GM20431 (cell line): Measurements from ENCODE around the gene RHOV.

ENCODE experiments used
- in situ Hi-C: fragments of 300-500 bp; cut with MseI, MboI; formaldehyde crosslinking; loops from one replicate; pipeline ENCODE4 v1.15.0; 2020; ENCODE audit warnings: low sequenced_read_pairs; ENCODE audit not compliant: unreplicated experiment

RHOV gene

GRCh38 chr15:40906091-40906990 is 32.3 kb upstream of the RHOV start:
- in situ Hi-C loops, result loop anchor here (10.0 kb wide), 1 partner anchor 118 kb away; no protein-coding TSS in a partner anchor

DNA sequence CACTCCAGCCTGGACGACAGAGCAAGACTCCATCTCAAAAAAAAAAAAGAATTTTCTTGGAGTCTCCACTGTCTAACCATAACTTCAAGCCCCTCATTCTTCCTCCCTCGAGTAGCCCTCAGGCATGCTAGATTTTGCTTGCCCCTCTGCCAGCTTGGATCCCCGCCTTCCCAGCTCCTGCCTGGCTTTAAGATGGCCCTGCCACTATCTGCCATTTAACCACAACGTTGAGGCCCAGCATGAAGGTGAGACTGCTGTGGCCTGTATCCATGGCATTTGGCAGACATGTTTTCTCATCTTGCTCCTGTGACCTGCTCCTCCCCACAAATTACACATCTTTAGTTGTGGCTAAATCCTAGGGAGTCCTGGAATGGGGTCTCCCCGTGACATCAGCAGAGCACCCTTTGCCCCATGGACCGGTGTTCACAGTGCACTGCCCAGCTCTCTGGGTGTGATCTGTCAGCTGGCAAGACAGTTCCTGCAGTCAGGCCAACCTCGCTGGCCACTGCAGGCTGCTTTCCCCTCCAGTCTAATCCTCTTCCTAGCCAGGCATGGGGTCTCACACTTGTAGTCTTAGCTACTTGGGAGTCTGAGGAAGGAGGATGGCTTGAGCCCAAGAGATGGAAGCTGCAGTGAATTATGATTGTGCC is 30.6 kb upstream of the RHOV start:
- in situ Hi-C loops, result loop anchor here (10.0 kb wide), 1 partner anchor 120 kb away; no protein-coding TSS in a partner anchor

GRCh38 chr15:40902605-40903561 is 28.8 kb upstream of the RHOV start:
- in situ Hi-C loops, result loop anchor here (10.0 kb wide), 1 partner anchor 122 kb away; no protein-coding TSS in a partner anchor

- in situ Hi-C loops, result loop anchor here (10.0 kb wide), 1 partner anchor 124 kb away; no protein-coding TSS in a partner anchor
These were observed 27.0 kb upstream of the RHOV start for GRCh38 chr15:40901053-40901443.

- in situ Hi-C loops, result loop anchor here (10.0 kb wide), 1 partner anchor 124 kb away; no protein-coding TSS in a partner anchor
These were observed 26.4 kb upstream of the RHOV start for GRCh38 chr15:40900256-40901052.

- in situ Hi-C loops, result loop anchor here (10.0 kb wide), 1 partner anchor 125 kb away; no protein-coding TSS in a partner anchor
These were observed 25.6 kb upstream of the RHOV start for GRCh38 chr15:40899536-40900207.

DNA sequence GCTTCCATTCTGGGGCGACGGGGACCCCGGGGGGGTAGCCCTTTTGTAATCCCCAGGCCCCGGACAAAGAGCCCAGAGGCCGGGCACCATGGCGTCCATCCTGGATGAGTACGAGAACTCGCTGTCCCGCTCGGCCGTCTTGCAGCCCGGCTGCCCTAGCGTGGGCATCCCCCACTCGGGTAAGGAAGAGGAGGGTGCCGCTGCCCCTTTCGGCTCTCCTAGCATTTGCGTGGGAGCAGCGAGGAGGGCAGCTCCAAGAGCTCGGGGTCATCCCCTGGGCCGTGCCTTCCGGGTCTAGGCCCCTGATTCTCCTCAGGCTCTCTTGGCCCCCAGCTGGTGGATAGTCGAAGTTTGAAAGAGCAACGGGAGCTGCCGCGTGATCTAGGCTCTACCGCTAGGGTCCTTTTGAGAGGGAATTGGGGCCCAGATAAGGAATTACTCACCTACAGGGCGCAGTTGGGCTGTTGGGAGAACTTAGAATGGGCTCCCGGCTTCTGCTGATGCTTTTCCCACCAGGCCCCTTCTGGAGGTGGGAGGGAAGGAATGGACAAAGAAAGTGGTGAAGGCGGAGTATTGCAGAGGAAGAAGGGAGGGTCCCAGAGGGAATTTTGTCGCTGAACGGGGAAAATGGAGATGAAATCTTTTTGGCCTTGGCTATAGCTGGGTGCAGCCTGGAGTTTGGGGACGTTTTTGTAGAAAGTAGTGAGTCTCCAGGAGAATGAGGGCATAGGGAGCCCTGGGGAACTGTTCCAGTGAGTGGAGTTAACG is 20.8 kb upstream of the RHOV start:
- in situ Hi-C loops, result no loop called here

GRCh38 chr15:40893733-40894680 is 20.0 kb upstream of the RHOV start, which contains the start of gene VPS18:
Gene VPS18, plus strand, starts transcription at chr15:40894450. Its CDS starts 319 bp downstream, at chr15:40894769.
- in situ Hi-C loops, result no loop called here

GRCh38 chr15:40893019-40893670 is 19.1 kb upstream of the RHOV start:
- in situ Hi-C loops, result no loop called here

DNA sequence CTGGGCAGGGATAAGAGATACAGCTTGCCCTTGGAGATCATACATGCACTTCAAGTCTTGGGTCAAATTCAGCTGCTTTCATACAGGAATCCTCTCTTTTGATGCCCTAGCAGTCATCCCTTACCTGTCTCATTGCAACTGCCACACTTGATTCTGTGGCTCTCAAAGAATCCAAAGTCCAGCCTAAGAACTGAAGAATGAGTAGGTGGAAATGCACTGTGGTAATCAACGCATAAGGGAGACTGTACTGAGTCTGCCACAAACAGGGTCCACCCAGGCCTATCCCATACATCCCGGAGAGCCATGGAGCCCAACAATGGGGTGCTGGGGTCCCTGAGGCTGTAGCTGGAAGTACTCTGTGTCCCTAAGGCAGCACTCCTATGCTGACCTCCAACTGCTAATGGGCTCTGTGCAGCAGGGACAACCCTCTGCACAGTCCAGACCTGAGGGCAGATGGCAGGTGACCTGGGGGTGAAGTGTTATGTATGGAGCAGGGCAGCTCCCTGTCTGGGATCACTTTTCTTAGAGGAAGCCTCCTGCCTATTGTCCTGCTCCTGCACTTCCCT is 18.5 kb upstream of the RHOV start:
- in situ Hi-C loops, result no loop called here

DNA sequence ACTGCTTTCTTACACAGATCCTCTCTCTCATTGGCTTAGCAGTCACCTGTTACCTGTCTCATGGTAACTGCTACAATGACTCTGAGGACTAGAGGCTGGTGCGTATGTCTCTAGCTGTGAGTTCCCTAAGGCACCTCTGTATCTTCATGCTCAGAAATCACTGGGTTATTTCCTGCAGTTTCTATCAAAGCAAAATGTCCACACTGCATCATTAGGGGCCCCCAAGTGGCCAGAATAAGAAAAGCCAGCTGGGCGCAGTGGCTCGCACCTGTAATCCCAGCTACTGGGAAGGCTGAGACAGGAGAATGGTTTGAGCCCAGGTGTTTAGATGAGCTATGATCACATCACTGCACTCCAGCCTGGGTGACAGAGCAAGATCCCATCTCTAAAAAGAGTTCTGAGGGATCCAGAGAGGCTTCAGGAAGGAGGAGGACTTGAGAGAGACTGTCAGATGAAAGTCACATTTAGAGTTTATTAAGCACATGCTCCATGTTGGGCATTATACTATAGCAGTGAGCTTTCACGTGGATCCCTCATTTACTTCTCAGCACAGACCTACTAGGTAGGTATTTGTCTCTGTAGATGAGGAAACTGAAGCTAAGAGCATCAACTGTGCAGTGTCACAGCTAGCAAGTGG is 17.9 kb upstream of the RHOV start:
- in situ Hi-C loops, result no loop called here

- in situ Hi-C loops, result no loop called here
These were observed 17.1 kb upstream of the RHOV start for GRCh38 chr15:40891138-40891537.

DNA sequence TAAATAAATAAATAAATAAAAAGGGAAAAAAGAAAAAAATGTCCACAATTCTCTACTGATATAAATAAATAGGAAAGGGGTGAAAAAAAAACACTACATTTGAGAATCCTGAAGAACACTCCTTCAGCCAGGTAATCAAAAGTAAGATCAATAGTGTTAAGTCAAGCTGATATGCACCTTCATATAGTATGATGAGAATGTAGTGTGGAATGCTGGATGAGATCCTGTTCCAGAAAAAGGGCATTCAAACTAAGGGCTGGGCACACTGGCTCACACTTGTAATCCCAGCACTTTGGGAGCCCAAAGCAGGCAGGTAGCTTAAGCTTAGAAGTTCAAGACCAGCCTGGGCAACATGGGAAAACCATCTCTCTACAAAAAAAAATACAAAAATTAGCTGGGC is 15.1 kb upstream of the RHOV start:
- in situ Hi-C loops, result no loop called here

DNA sequence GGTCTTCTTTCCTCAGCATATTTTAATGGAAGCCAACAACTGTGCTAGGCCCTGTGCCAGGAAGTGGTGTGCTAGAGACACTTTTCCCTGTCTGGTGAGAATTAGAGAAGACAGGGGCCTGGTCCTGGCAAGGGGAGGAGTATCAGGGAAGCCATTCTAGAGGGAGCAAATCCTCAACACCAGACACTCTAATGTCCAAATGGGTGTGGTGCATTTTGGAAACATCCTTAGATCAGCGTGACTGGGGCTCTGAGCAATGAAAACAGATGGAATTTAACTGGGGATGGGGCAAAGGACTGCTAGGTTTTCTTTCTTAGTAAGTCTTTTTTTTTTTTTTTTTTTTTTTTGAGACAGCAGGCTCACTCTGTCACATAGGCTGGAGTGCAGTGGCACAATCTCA is 12.6 kb upstream of the RHOV start:
- in situ Hi-C loops, result no loop called here

GRCh38 chr15:40881351-40881750 is 7.3 kb upstream of the RHOV start:
- in situ Hi-C loops, result no loop called here
